HCT116 (cell line): Measurements from ENCODE around the gene MCTP2. TPM values are rescaled to one million over a fixed set of nuclear protein-coding genes. Genes with fewer than 3 reads are reported as not detected.

Source experiments
- ATAC-seq: fragments of 200-7000 bp; cut with Tn5 transposase; 2 replicates; pipeline ENCODE4 v1.9.1; 2020; ENCODE audit warnings: mild to moderate bottlenecking, moderate library complexity
- BruUV-seq: library from RNA; stranded (reverse); fragments of 400-500 nt; replicated peaks from 2 replicates; lab custom pipeline; 2021; lab: Mats Ljungman, UMichigan
- CTCF ChIA-PET: fragments of 300-600 bp; sonication (Branson Sonifier 250); formaldehyde crosslinking; loops from one replicate; lab custom pipeline; 2021; ENCODE audit warnings: antibody characterized with exemption; lab: Charles Lee
- POLR2A ChIA-PET: fragments of 300-600, 350-600 bp; sonication (Branson Sonifier 250); formaldehyde crosslinking; loops from one replicate; lab custom pipeline; 2021; ENCODE audit warnings: antibody characterized with exemption; lab: Charles Lee
- RAD21 ChIA-PET, 2 experiments: fragments of 300-600 bp; sonication (Branson Sonifier 250); formaldehyde crosslinking; loops; one replicate each; lab custom pipeline; 2023; ENCODE audit warnings: low total read pairs in 2 of 2; ENCODE audit not compliant: uncharacterized antibody in 2 of 2, unreplicated experiment in 2 of 2, low non-redundant PET in 1 of 2; lab: Charles Lee
- DNase-seq: peaks from one replicate; pipeline ENCODE4 v3.0.0-alpha.2; 2010; ENCODE audit warnings: low read depth, low spot score
- H2AFZ ChIP-seq: fragments of 200-600 bp; shearing (Covaris generic), sonication (generic); 2 replicates; pipeline ENCODE4 v1.6.1; 2017; ENCODE audit warnings: low read depth, mixed run types, mixed read lengths, antibody characterized with exemption, low read length; ENCODE audit not compliant: poor library complexity, severe bottlenecking
- H3K27ac ChIP-seq: 2 replicates; pipeline ENCODE4 v1.5.1; 2012; ENCODE audit warnings: low read depth, low read length
- H3K27me3 ChIP-seq: fragments of 200-600 bp; sonication (generic); 2 replicates; pipeline ENCODE4 v1.6.1; 2016; ENCODE audit warnings: mixed run types, low read length, mixed read lengths; ENCODE audit not compliant: insufficient read depth
- H3K36me3 ChIP-seq, 2 experiments: fragments of 200-500 bp in 1 of 2; fragments of 200-600 bp in 1 of 2; sonication (Bioruptor generic) in 1 of 2; sonication (generic) in 1 of 2; 2 replicates each; pipeline versions ENCODE4 v1.5.1 to v1.6.1; 2014 to 2016; ENCODE audit warnings: low read length in 2 of 2, inconsistent platforms in 1 of 2, mixed read lengths in 1 of 2, mixed run types in 1 of 2; ENCODE audit not compliant: insufficient read depth in 2 of 2, control insufficient read depth in 1 of 2
- H3K4me1 ChIP-seq, 2 experiments: fragments of 200-600 bp in 1 of 2; sonication (generic) in 1 of 2; 2 replicates each; pipeline versions ENCODE4 v1.5.1 to v1.6.1; 2012 to 2017; ENCODE audit warnings: low read length in 2 of 2, inconsistent platforms in 1 of 2, mild to moderate bottlenecking in 1 of 2, mixed read lengths in 1 of 2, mixed run types in 1 of 2, moderate library complexity in 1 of 2; ENCODE audit not compliant: insufficient read depth in 2 of 2, control insufficient read depth in 1 of 2
- H3K4me2 ChIP-seq: fragments of 200-600 bp; sonication (generic); 2 replicates; pipeline ENCODE4 v1.6.1; 2017; ENCODE audit warnings: mixed run types, low read length, mixed read lengths
- H3K4me3 ChIP-seq, 2 experiments: fragments of 200-600 bp in 1 of 2; sonication (generic) in 1 of 2; replicated peaks in 1 of 2; 2 replicates each; pipeline ENCODE4 v1.5.1; 2011 to 2016; ENCODE audit warnings: low read length in 2 of 2, control low read depth in 1 of 2, low read depth in 1 of 2, mild to moderate bottlenecking in 1 of 2, mixed read lengths in 1 of 2, mixed run types in 1 of 2
- H3K79me2 ChIP-seq: fragments of 200-600 bp; sonication (generic); 2 replicates; pipeline ENCODE4 v1.6.1; 2017; ENCODE audit warnings: mild to moderate bottlenecking, mixed run types, low read length, moderate library complexity, mixed read lengths; ENCODE audit not compliant: insufficient read depth
- H3K9ac ChIP-seq: fragments of 200-600 bp; sonication (generic); 2 replicates; pipeline ENCODE4 v1.6.1; 2016; ENCODE audit warnings: low read length, mixed read lengths
- H3K9me2 ChIP-seq: fragments of 200-600 bp; sonication (generic), shearing (Covaris generic); 2 replicates; pipeline ENCODE4 v1.6.1; 2017; ENCODE audit warnings: mixed run types, mild to moderate bottlenecking, moderate library complexity; ENCODE audit not compliant: insufficient read depth
- H3K9me3 ChIP-seq, 2 experiments: fragments of 200-500 bp in 1 of 2; fragments of 200-600 bp in 1 of 2; sonication (Bioruptor generic) in 1 of 2; sonication (generic) in 1 of 2; 2 replicates each; pipeline ENCODE4 v1.6.1; 2014 to 2017; ENCODE audit warnings: low read length in 2 of 2, mixed read lengths in 2 of 2, inconsistent platforms in 1 of 2, low read depth in 1 of 2, mild to moderate bottlenecking in 1 of 2, mixed run types in 1 of 2, moderate library complexity in 1 of 2; ENCODE audit not compliant: control insufficient read depth in 1 of 2, insufficient read depth in 1 of 2
- H4K20me1 ChIP-seq: fragments of 200-600 bp; sonication (generic), shearing (Covaris generic); 2 replicates; pipeline ENCODE4 v1.6.1; 2017; ENCODE audit warnings: mixed run types, mild to moderate bottlenecking, moderate library complexity; ENCODE audit not compliant: insufficient read depth
- CBX3 ChIP-seq: IDR thresholded peaks from 2 replicates; pipeline ENCODE4 v1.6.1; 2012; ENCODE audit warnings: low read depth
- CEBPB ChIP-seq: IDR thresholded peaks from 2 replicates; pipeline ENCODE4 v1.6.1; 2012; ENCODE audit warnings: low read depth
- ELF1 ChIP-seq: IDR thresholded peaks from 2 replicates; pipeline ENCODE4 v1.6.1; 2012; ENCODE audit warnings: low read depth, borderline replicate concordance
- EZH2 ChIP-seq: fragments of 200-600 bp; sonication (generic); IDR thresholded peaks from 2 replicates; pipeline ENCODE4 v1.6.1; 2017; ENCODE audit warnings: antibody characterized with exemption, mixed run types
- EZH2phosphoT487 ChIP-seq: fragments of 200-600 bp; IDR thresholded peaks from 2 replicates; pipeline ENCODE4 v1.6.1; 2018; ENCODE audit warnings: antibody characterized with exemption, borderline replicate concordance
- JUND ChIP-seq: IDR thresholded peaks from 2 replicates; pipeline ENCODE4 v1.6.1; 2012
- POLR2A ChIP-seq: IDR thresholded peaks from 2 replicates; pipeline ENCODE4 v1.7.0; 2011; ENCODE audit warnings: borderline replicate concordance; ENCODE audit not compliant: insufficient read depth, insufficient read length; ENCODE audit errors: extremely low read depth
- POLR2AphosphoS5 ChIP-seq: IDR thresholded peaks from 2 replicates; pipeline ENCODE4 v1.6.1; 2011; ENCODE audit warnings: mild to moderate bottlenecking, low read depth, low read length, moderate library complexity
- RAD21 ChIP-seq: IDR thresholded peaks from 2 replicates; pipeline ENCODE4 v1.6.1; 2012; ENCODE audit warnings: low read depth, mild to moderate bottlenecking
- SIN3A ChIP-seq: IDR thresholded peaks from 2 replicates; pipeline ENCODE4 v1.6.1; 2012; ENCODE audit warnings: low read depth
- SP1 ChIP-seq: IDR thresholded peaks from 2 replicates; pipeline ENCODE4 v1.6.1; 2012; ENCODE audit warnings: low read depth
- TCF7L2 ChIP-seq: IDR thresholded peaks from 2 replicates; pipeline ENCODE4 v1.7.0; 2011; ENCODE audit warnings: borderline replicate concordance, inconsistent platforms; ENCODE audit not compliant: insufficient read depth, insufficient read length; ENCODE audit errors: extremely low read depth
- YY1 ChIP-seq: IDR thresholded peaks from 2 replicates; pipeline ENCODE4 v1.6.1; 2011; ENCODE audit warnings: low read length, low read depth, moderate library complexity, mild to moderate bottlenecking; ENCODE audit not compliant: insufficient replicate concordance; ENCODE audit errors: extremely low read depth
- ZFX ChIP-seq: fragments of 450-650 bp; IDR thresholded peaks from 2 replicates; pipeline ENCODE4 v1.6.1; 2017
- intact Hi-C: fragments of 100-400 bp; cut with micrococcal nuclease; formaldehyde crosslinking; loops from 2 replicates; pipeline ENCODE4 v1.10.0; 2022
- total RNA-seq: library from RNA; stranded (reverse); gene quantifications from one replicate; pipeline ENCODE4 v1.2.1, GENCODE V29; 2021; ENCODE audit not compliant: unreplicated experiment
- TF ChIP-seq, protein P1 (sequence below): IDR thresholded peaks from 2 replicates; pipeline ENCODE4 v1.6.1; 2012; ENCODE audit warnings: low read depth
- TF ChIP-seq, protein P2 (sequence below): IDR thresholded peaks from 2 replicates; pipeline ENCODE4 v1.6.1; 2011; ENCODE audit warnings: mild to moderate bottlenecking, low read length, moderate library complexity; ENCODE audit not compliant: insufficient replicate concordance; ENCODE audit errors: extremely low read depth
- TF ChIP-seq, protein P3 (sequence below): IDR thresholded peaks from 2 replicates; pipeline ENCODE4 v1.6.1; 2012
- TF ChIP-seq, protein P4 (sequence below): IDR thresholded peaks from 2 replicates; pipeline ENCODE4 v1.6.1; 2012

MCTP2 gene
- total RNA-seq, 1 experiment from 2014 or later = 12.9 TPM

DNA sequence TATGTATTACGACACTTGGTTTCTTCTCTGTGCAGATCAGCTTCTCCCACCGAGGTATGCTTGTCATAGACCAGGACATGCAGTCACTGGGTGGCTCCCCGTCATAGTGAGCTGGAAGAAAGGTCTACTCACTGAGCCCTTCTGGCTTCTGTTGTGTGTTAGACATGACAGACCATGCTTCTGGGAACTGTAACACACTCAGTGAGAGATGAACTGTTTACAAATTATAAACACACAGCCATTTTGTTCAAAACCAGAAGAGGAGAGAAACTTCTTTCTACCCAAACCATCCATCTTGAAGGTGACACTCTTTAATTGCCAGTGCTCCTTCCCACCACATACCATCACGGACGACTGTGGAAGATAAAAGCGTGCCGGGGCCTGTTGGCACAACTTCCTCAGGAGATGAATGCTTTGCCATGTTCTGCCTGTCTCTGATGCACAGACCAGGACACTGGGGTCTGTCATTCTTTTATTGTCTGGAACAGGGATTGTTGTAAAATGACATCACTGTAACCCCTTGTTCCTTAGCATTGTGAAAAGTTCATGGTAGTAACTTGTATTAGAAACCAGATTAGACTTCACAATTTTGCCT, 214.3 kb downstream of the MCTP2 start:
- Histone ChIP-seq H2AFZ (no peak overlapping the region), H3K36me3 (no peaks in the 10 kb centered on the region), H4K20me1 (no peaks in the 10 kb centered on the region), H3K9me2 (no peaks in the 10 kb centered on the region), H3K27me3 (no peaks in the 10 kb centered on the region), H3K4me2 (no peak overlapping the region), H3K4me3 (no peak overlapping the region), H3K79me2 (no peaks in the 10 kb centered on the region), H3K9ac (no peak overlapping the region), H3K27ac (no peak overlapping the region), H3K9me3 (no peaks in the 10 kb centered on the region), H3K4me1 (no peaks in the 10 kb centered on the region)
- RAD21 ChIA-PET = no interaction called here
- CTCF ChIA-PET = no interaction called here
- DNase-seq (no peak), ATAC-seq (no peak)
- POLR2A ChIA-PET = no interaction called here
- intact Hi-C loops = no loop called here
- TF ChIP-seq SP1 (no peak), POLR2A (no peak), RAD21 (no peak), TCF7L2 (no peak), SIN3A (no peak), ZFX (no peak), ELF1 (no peak), YY1 (no peak), CBX3 (no peak), CEBPB (no peak), JUND (no peak), EZH2 (no peak), POLR2AphosphoS5 (no peak), EZH2phosphoT487 (no peak)
- TF ChIP-seq, protein P1, sequence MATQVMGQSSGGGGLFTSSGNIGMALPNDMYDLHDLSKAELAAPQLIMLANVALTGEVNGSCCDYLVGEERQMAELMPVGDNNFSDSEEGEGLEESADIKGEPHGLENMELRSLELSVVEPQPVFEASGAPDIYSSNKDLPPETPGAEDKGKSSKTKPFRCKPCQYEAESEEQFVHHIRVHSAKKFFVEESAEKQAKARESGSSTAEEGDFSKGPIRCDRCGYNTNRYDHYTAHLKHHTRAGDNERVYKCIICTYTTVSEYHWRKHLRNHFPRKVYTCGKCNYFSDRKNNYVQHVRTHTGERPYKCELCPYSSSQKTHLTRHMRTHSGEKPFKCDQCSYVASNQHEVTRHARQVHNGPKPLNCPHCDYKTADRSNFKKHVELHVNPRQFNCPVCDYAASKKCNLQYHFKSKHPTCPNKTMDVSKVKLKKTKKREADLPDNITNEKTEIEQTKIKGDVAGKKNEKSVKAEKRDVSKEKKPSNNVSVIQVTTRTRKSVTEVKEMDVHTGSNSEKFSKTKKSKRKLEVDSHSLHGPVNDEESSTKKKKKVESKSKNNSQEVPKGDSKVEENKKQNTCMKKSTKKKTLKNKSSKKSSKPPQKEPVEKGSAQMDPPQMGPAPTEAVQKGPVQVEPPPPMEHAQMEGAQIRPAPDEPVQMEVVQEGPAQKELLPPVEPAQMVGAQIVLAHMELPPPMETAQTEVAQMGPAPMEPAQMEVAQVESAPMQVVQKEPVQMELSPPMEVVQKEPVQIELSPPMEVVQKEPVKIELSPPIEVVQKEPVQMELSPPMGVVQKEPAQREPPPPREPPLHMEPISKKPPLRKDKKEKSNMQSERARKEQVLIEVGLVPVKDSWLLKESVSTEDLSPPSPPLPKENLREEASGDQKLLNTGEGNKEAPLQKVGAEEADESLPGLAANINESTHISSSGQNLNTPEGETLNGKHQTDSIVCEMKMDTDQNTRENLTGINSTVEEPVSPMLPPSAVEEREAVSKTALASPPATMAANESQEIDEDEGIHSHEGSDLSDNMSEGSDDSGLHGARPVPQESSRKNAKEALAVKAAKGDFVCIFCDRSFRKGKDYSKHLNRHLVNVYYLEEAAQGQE = no peak
- TF ChIP-seq, protein P2, sequence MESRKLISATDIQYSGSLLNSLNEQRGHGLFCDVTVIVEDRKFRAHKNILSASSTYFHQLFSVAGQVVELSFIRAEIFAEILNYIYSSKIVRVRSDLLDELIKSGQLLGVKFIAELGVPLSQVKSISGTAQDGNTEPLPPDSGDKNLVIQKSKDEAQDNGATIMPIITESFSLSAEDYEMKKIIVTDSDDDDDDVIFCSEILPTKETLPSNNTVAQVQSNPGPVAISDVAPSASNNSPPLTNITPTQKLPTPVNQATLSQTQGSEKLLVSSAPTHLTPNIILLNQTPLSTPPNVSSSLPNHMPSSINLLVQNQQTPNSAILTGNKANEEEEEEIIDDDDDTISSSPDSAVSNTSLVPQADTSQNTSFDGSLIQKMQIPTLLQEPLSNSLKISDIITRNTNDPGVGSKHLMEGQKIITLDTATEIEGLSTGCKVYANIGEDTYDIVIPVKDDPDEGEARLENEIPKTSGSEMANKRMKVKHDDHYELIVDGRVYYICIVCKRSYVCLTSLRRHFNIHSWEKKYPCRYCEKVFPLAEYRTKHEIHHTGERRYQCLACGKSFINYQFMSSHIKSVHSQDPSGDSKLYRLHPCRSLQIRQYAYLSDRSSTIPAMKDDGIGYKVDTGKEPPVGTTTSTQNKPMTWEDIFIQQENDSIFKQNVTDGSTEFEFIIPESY = no peak
- TF ChIP-seq, protein P3, sequence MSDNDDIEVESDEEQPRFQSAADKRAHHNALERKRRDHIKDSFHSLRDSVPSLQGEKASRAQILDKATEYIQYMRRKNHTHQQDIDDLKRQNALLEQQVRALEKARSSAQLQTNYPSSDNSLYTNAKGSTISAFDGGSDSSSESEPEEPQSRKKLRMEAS = no peak
- TF ChIP-seq, protein P4, sequence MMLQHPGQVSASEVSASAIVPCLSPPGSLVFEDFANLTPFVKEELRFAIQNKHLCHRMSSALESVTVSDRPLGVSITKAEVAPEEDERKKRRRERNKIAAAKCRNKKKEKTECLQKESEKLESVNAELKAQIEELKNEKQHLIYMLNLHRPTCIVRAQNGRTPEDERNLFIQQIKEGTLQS = no peak
- BruUV-seq = no TSS peak
